ENCODE measurements around the gene NRG3.

GRCh38 chr10:81884856-81885255 is 9.9 kb downstream of the NRG3 start:
- TF ChIP-seq CTCF (IDR thresholded peaks at IDR 0.05) (no peak), POLR2A (IDR thresholded peaks at IDR 0.05) (no peak)

All from tibial nerve (tissue), 3 donors.